ENCODE results near the gene MED17.

Gene MED17

DNA sequence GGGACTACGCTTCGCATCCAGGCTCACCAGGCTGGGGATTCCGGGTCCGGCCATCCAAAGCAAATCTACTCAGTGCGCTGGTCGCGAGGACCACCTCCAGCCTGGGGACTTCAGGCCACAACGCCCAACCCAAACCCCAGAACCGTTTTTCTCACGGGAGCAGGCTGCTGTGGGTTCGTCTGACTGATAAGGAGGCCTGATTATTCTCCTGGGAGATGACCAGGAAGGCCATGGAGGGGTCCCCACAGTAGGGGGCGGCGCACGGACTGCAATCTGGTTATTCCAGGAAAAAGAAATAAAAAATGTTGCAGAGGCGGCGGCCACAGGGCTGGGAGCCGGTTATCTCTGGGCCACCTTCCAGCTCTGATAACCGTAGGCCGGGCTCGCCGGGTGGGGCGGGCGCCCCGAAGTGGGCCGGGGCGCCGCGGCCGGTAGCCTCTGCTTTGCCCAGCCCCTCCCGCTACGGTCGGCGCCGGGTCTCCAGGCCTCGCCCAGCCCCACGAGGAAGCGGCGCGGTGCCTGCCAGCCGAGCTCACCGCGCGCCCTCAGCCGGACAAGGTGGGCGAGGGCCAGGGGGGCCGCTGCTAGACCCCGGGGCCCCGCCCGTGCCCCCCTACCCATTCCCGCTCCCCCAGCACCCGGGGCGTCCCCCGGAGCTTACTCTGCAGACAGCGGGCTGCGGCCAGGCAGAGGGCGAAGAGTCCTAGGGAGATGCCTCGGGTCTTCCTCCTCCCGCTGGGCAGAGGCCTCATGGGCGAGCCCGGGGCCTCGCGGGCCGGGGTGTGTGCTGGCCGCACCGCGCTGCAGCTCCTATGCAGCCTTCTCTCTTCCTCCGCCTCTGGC lies 65.9 kb downstream of the MED17 start:
- no peaks in the 10 kb centered on the region for H3K36me3 ChIP-seq (ENCODE audit: control insufficient read depth in 2 of 2, insufficient read depth in 2 of 2, low read length in 2 of 2)
- H3K27me3 ChIP-seq (ENCODE audit: control insufficient read depth in 1 of 2, insufficient read depth in 2 of 2, low read length in 2 of 2): no peaks in the 10 kb centered on the region
- H3K27ac ChIP-seq (ENCODE audit: low read length): no peak overlapping the region
- H3K9me3 ChIP-seq (ENCODE audit: control insufficient read depth in 2 of 2, low read length in 2 of 2): no peaks in the 10 kb centered on the region
- peak overlapping the region; percentile 51 to 52 for H3K9ac ChIP-seq (ENCODE audit: low read length in 2 of 2)
- peaks cover 7% of the 10 kb centered on the region for H3K4me1 ChIP-seq (ENCODE audit: control insufficient read depth, insufficient read depth, low read length)
- H3K4me3 ChIP-seq (ENCODE audit: low read length in 2 of 2): peak overlapping the region; percentile 45 to 71

GRCh38 chr11:93850594-93851018 lies 66.5 kb downstream of the MED17 start, which contains the start of gene VSTM5:
TSS of gene VSTM5 (minus strand) at chr11:93850618. CDS start at chr11:93850502, 116 bp downstream.
- H3K4me3 ChIP-seq (ENCODE audit: low read length in 2 of 2): peak within 1 kb of the TSS; percentile 45 to 71
- no peaks in the 10 kb centered on the region for H3K9me3 ChIP-seq (ENCODE audit: control insufficient read depth in 2 of 2, low read length in 2 of 2)
- no peak within 1 kb of the TSS for H3K27ac ChIP-seq (ENCODE audit: low read length)
- peak within 1 kb of the TSS; percentile 51 to 52 for H3K9ac ChIP-seq (ENCODE audit: low read length in 2 of 2)
- peaks cover 7% of the 10 kb centered on the region for H3K4me1 ChIP-seq (ENCODE audit: control insufficient read depth, insufficient read depth, low read length)
- H3K27me3 ChIP-seq (ENCODE audit: control insufficient read depth in 1 of 2, insufficient read depth in 2 of 2, low read length in 2 of 2): no peaks in the 10 kb centered on the region
- no peaks in the 10 kb centered on the region for H3K36me3 ChIP-seq (ENCODE audit: control insufficient read depth in 2 of 2, insufficient read depth in 2 of 2, low read length in 2 of 2)

- no peaks in the 10 kb centered on the region for H3K36me3 ChIP-seq (ENCODE audit: control insufficient read depth in 2 of 2, insufficient read depth in 2 of 2, low read length in 2 of 2)
- H3K9me3 ChIP-seq (ENCODE audit: control insufficient read depth in 2 of 2, low read length in 2 of 2): no peaks in the 10 kb centered on the region
- H3K27ac ChIP-seq (ENCODE audit: low read length): no peak overlapping the region
- peaks cover 7% of the 10 kb centered on the region for H3K4me1 ChIP-seq (ENCODE audit: control insufficient read depth, insufficient read depth, low read length)
- H3K4me3 ChIP-seq (ENCODE audit: low read length in 2 of 2): no peak overlapping the region
- H3K9ac ChIP-seq (ENCODE audit: low read length in 2 of 2): no peak overlapping the region
- H3K27me3 ChIP-seq (ENCODE audit: control insufficient read depth in 1 of 2, insufficient read depth in 2 of 2, low read length in 2 of 2): no peaks in the 10 kb centered on the region
Observed at GRCh38 chr11:93852242-93852641, 68.2 kb downstream of the MED17 start.

GRCh38 chr11:93857413-93858120 lies 73.5 kb downstream of the MED17 start:
- Histone ChIP-seq H3K9me3 (ENCODE audit: control insufficient read depth in 2 of 2, low read length in 2 of 2) (no peaks in the 10 kb centered on the region), H3K27ac (ENCODE audit: low read length) (no peak overlapping the region), H3K9ac (ENCODE audit: low read length in 2 of 2) (no peak overlapping the region), H3K4me1 (ENCODE audit: control insufficient read depth, insufficient read depth, low read length) (no peaks in the 10 kb centered on the region), H3K36me3 (ENCODE audit: control insufficient read depth in 2 of 2, insufficient read depth in 2 of 2, low read length in 2 of 2) (no peaks in the 10 kb centered on the region), H3K27me3 (ENCODE audit: control insufficient read depth in 1 of 2, insufficient read depth in 2 of 2, low read length in 2 of 2) (no peaks in the 10 kb centered on the region), H3K4me3 (ENCODE audit: low read length in 2 of 2) (no peak overlapping the region)

GRCh38 chr11:93858121-93858775 lies 74.2 kb downstream of the MED17 start:
- no peaks in the 10 kb centered on the region for H3K36me3 ChIP-seq (ENCODE audit: control insufficient read depth in 2 of 2, insufficient read depth in 2 of 2, low read length in 2 of 2)
- H3K4me1 ChIP-seq (ENCODE audit: control insufficient read depth, insufficient read depth, low read length): no peaks in the 10 kb centered on the region
- no peak overlapping the region for H3K27ac ChIP-seq (ENCODE audit: low read length)
- H3K9me3 ChIP-seq (ENCODE audit: control insufficient read depth in 2 of 2, low read length in 2 of 2): no peaks in the 10 kb centered on the region
- no peak overlapping the region for H3K9ac ChIP-seq (ENCODE audit: low read length in 2 of 2)
- no peaks in the 10 kb centered on the region for H3K27me3 ChIP-seq (ENCODE audit: control insufficient read depth in 1 of 2, insufficient read depth in 2 of 2, low read length in 2 of 2)
- no peak overlapping the region for H3K4me3 ChIP-seq (ENCODE audit: low read length in 2 of 2)

- Histone ChIP-seq H3K27ac (ENCODE audit: low read length) (no peak overlapping the region), H3K9ac (ENCODE audit: low read length in 2 of 2) (no peak overlapping the region), H3K4me1 (ENCODE audit: control insufficient read depth, insufficient read depth, low read length) (no peaks in the 10 kb centered on the region), H3K4me3 (ENCODE audit: low read length in 2 of 2) (peak overlapping the region in 1 of 2 donors; percentile 8), H3K27me3 (ENCODE audit: control insufficient read depth in 1 of 2, insufficient read depth in 2 of 2, low read length in 2 of 2) (no peaks in the 10 kb centered on the region), H3K36me3 (ENCODE audit: control insufficient read depth in 2 of 2, insufficient read depth in 2 of 2, low read length in 2 of 2) (no peaks in the 10 kb centered on the region), H3K9me3 (ENCODE audit: control insufficient read depth in 2 of 2, low read length in 2 of 2) (no peaks in the 10 kb centered on the region)
Observed at GRCh38 chr11:93861808-93862207, 77.7 kb downstream of the MED17 start.
